ENCODE data around the gene OTOP3.

Gene OTOP3

DNA sequence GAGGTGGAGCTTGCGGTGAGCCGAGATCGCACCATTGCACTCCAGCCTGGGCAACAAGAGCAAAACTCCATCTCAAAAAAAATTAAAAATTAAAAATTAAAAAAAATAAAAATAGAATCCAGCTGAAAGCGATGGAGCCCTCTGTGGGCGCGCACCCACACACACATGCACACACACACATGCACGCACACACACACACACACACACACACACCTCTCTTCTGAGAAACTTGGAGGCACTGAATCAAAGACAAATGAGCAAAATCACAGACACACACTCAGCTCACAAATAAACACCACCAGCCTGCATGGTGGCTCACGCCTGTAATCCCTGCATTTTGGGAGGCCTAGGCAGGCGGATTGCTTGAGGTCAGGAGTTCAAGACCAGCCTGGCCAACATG lies 32.7 kb upstream of the OTOP3 start:
- no peak for ATAC-seq
- TF ChIP-seq ZNF8 (CRISPR knock-in tag; IDR thresholded peaks at IDR 0.05) (no peak), TCF4 (CRISPR knock-in tag; IDR thresholded peaks at IDR 0.05; ENCODE audit: borderline replicate concordance) (no peak), CSRNP3 (CRISPR knock-in tag; IDR thresholded peaks at IDR 0.05) (no peak), CSDC2 (CRISPR knock-in tag; IDR thresholded peaks at IDR 0.05) (no peak), OSR1 (CRISPR knock-in tag; IDR thresholded peaks at IDR 0.05) (no peak), PPARA (CRISPR knock-in tag; IDR thresholded peaks at IDR 0.05; ENCODE audit: borderline replicate concordance) (no peak), RARB (CRISPR knock-in tag; IDR thresholded peaks at IDR 0.05) (no peak), ZC3H10 (CRISPR knock-in tag; IDR thresholded peaks at IDR 0.05) (no peak), SNAI2 (CRISPR knock-in tag; IDR thresholded peaks at IDR 0.05) (no peak), CREB5 (CRISPR knock-in tag; IDR thresholded peaks at IDR 0.05; ENCODE audit: low read depth) (no peak), ZFP3 (CRISPR knock-in tag; IDR thresholded peaks at IDR 0.05) (no peak), ZFP30 (CRISPR knock-in tag; IDR thresholded peaks at IDR 0.05) (no peak), GLIS3 (CRISPR knock-in tag; IDR thresholded peaks at IDR 0.05) (no peak), BACH2 (CRISPR knock-in tag; IDR thresholded peaks at IDR 0.05; ENCODE audit: borderline replicate concordance) (no peak), ISL1 (CRISPR knock-in tag; IDR thresholded peaks at IDR 0.05) (no peak), ZNF565 (CRISPR knock-in tag; conservative IDR thresholded peaks at IDR 0.05; ENCODE audit: low read depth) (no peak), ESRRG (CRISPR knock-in tag; IDR thresholded peaks at IDR 0.05) (no peak)
- TF ChIP-seq, protein P1, sequence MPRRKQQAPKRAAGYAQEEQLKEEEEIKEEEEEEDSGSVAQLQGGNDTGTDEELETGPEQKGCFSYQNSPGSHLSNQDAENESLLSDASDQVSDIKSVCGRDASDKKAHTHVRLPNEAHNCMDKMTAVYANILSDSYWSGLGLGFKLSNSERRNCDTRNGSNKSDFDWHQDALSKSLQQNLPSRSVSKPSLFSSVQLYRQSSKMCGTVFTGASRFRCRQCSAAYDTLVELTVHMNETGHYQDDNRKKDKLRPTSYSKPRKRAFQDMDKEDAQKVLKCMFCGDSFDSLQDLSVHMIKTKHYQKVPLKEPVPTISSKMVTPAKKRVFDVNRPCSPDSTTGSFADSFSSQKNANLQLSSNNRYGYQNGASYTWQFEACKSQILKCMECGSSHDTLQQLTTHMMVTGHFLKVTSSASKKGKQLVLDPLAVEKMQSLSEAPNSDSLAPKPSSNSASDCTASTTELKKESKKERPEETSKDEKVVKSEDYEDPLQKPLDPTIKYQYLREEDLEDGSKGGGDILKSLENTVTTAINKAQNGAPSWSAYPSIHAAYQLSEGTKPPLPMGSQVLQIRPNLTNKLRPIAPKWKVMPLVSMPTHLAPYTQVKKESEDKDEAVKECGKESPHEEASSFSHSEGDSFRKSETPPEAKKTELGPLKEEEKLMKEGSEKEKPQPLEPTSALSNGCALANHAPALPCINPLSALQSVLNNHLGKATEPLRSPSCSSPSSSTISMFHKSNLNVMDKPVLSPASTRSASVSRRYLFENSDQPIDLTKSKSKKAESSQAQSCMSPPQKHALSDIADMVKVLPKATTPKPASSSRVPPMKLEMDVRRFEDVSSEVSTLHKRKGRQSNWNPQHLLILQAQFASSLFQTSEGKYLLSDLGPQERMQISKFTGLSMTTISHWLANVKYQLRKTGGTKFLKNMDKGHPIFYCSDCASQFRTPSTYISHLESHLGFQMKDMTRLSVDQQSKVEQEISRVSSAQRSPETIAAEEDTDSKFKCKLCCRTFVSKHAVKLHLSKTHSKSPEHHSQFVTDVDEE (CRISPR knock-in tag; IDR thresholded peaks at IDR 0.05), result no peak

DNA sequence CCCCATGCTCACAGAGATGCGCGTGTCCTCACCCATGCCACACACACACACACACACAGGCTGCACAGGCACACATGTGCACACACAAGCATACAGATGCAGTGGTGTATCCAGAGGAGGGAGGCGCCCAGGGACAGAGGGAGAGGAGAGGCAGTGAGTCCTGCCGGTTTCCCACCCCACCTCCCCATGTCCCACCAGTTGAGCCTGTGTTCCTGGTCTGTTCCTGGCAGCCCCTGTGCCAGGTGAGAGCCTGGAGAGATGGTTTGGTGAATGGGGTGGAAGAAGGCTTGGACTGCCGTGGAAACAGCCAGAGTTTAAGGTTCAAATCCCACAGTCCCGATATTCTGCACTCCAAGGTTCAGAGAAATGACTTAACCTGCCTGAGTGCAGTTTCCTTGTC lies 32.0 kb upstream of the OTOP3 start:
- TF ChIP-seq ZFP3 (CRISPR knock-in tag; IDR thresholded peaks at IDR 0.05), result no peak
- TF ChIP-seq ESRRG (CRISPR knock-in tag; IDR thresholded peaks at IDR 0.05), result no peak
- no peak for TF ChIP-seq ZNF565 (CRISPR knock-in tag; conservative IDR thresholded peaks at IDR 0.05; ENCODE audit: low read depth)
- TF ChIP-seq ZNF70 (CRISPR knock-in tag; IDR thresholded peaks at IDR 0.05), result no peak
- TF ChIP-seq BACH2 (CRISPR knock-in tag; IDR thresholded peaks at IDR 0.05; ENCODE audit: borderline replicate concordance), result no peak
- TF ChIP-seq ZFP30 (CRISPR knock-in tag; IDR thresholded peaks at IDR 0.05), result no peak
- TF ChIP-seq ARNTL (CRISPR knock-in tag; IDR thresholded peaks at IDR 0.05; ENCODE audit: borderline replicate concordance, low read depth), result no peak
- no peak for TF ChIP-seq CSDC2 (CRISPR knock-in tag; IDR thresholded peaks at IDR 0.05)
- no peak for TF ChIP-seq CREB5 (CRISPR knock-in tag; IDR thresholded peaks at IDR 0.05; ENCODE audit: low read depth)
- no peak for TF ChIP-seq SNAI2 (CRISPR knock-in tag; IDR thresholded peaks at IDR 0.05)
- no peak for TF ChIP-seq RARB (CRISPR knock-in tag; IDR thresholded peaks at IDR 0.05)
- ATAC-seq, result no peak

GRCh38 chr17:74904687-74905409 lies 30.9 kb upstream of the OTOP3 start:
- ATAC-seq, result no peak
- TF ChIP-seq CSRNP3 (CRISPR knock-in tag; IDR thresholded peaks at IDR 0.05) (no peak), TCF4 (CRISPR knock-in tag; IDR thresholded peaks at IDR 0.05; ENCODE audit: borderline replicate concordance) (no peak), ZFP3 (CRISPR knock-in tag; IDR thresholded peaks at IDR 0.05) (no peak), ISL1 (CRISPR knock-in tag; IDR thresholded peaks at IDR 0.05) (no peak), ESRRG (CRISPR knock-in tag; IDR thresholded peaks at IDR 0.05) (no peak), CREB5 (CRISPR knock-in tag; IDR thresholded peaks at IDR 0.05; ENCODE audit: low read depth) (no peak), CSDC2 (CRISPR knock-in tag; IDR thresholded peaks at IDR 0.05) (no peak), ZNF8 (CRISPR knock-in tag; IDR thresholded peaks at IDR 0.05) (no peak), OSR1 (CRISPR knock-in tag; IDR thresholded peaks at IDR 0.05) (no peak)
- TF ChIP-seq, protein P1 (CRISPR knock-in tag; IDR thresholded peaks at IDR 0.05), result no peak
- TF ChIP-seq, protein P2, sequence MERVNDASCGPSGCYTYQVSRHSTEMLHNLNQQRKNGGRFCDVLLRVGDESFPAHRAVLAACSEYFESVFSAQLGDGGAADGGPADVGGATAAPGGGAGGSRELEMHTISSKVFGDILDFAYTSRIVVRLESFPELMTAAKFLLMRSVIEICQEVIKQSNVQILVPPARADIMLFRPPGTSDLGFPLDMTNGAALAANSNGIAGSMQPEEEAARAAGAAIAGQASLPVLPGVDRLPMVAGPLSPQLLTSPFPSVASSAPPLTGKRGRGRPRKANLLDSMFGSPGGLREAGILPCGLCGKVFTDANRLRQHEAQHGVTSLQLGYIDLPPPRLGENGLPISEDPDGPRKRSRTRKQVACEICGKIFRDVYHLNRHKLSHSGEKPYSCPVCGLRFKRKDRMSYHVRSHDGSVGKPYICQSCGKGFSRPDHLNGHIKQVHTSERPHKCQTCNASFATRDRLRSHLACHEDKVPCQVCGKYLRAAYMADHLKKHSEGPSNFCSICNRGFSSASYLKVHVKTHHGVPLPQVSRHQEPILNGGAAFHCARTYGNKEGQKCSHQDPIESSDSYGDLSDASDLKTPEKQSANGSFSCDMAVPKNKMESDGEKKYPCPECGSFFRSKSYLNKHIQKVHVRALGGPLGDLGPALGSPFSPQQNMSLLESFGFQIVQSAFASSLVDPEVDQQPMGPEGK (CRISPR knock-in tag; IDR thresholded peaks at IDR 0.05; ENCODE audit: borderline replicate concordance), result no peak
